ENCODE results near the gene BSG. TPM values are rescaled to one million over a fixed set of nuclear protein-coding genes. Genes with fewer than 3 reads are reported as not detected.
A peak's percentile ranks its signal among the peaks of the same experiment; 100 is the strongest.
"Not testable (repeated sequence)": the region's sequence is repeated elsewhere in the genome, so short reads cannot be mapped to it uniquely, and the experiment has no call there.

BSG gene
- total RNA-seq, 4 donors from 2014 or later = 303 to 400 (median 324) TPM

DNA sequence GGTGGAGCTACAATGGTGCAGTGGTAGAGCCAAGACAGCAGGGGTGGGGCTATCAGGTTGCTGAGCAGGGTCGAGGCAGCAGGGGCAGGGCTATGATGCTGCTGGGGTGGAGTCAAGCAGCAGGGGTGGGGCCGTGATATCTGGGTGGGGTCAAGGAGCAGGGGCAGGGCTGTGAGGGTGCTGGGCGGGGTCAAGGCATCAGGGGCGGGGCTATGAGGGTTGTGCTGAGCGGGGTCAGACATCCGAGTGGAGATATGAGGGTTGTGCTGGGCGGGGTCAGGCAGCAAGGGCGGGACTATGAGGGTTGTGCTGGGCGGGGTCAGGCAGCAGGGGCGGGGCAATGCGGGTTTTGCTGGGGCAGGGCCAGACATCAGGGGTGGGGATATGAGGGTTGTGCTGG, 32.0 kb downstream of the BSG start:
- 82 to 88% methylated on average over 11 of the region's 11 CpGs for WGBS, 2 donors
- no peaks in the 10 kb centered on the region for H3K36me3 ChIP-seq
- DNase-seq (ENCODE audit: low spot score in 2 of 2) = no peak
- H3K4me3 ChIP-seq = no peak overlapping the region
- no peak overlapping the region for H3K27ac ChIP-seq
- H3K9me3 ChIP-seq = peaks cover 0 to 10% (median 0%) of the 10 kb centered on the region in 4 donors
- TF ChIP-seq EP300 (IDR thresholded peaks at IDR 0.05) = no peak
- peaks cover 0 to 12% (median 3%) of the 10 kb centered on the region in 4 donors for H3K4me1 ChIP-seq
- no peaks in the 10 kb centered on the region for H3K27me3 ChIP-seq

DNA sequence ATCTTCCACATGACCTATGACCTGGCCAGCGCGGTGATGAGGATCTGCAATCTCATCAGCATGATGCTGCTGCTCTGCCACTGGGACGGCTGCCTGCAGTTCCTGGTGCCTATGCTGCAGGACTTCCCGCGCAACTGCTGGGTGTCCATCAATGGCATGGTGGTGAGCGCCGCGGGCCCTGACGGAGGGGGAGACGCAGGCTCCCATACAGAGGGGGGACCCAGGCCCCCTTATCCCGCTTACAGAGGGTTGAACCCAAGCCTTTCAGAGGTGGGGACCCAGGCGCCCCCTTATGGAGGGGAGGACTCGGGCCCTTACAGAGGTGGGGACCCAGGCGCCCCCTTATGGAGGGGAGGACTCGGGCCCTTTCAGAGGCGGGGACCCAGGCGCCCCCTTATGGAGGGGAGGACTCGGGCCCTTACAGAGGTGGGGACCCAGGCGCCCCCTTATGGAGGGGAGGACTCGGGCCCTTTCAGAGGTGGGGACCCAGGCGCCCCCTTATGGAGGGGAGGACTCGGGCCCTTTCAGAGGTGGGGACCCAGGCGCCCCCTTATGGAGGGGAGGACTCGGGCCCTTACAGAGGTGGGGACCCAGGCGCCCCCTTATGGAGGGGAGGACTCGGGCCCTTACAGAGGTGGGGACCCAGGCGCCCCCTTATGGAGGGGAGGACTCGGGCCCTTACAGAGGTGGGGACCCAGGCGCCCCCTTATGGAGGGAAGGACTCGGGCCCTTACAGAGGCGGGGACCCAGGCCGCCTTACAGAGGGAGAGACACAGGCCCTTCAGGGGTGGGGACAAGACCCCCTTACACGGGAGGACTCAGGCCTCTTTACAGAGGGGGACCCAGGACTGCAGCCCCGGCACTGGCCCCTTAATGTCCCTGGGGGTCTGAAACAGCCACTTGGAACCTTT, 32.9 kb downstream of the BSG start:
- 83 to 84% methylated on average over 11 to 21 of the region's 34 CpGs for WGBS, 2 donors

DNA sequence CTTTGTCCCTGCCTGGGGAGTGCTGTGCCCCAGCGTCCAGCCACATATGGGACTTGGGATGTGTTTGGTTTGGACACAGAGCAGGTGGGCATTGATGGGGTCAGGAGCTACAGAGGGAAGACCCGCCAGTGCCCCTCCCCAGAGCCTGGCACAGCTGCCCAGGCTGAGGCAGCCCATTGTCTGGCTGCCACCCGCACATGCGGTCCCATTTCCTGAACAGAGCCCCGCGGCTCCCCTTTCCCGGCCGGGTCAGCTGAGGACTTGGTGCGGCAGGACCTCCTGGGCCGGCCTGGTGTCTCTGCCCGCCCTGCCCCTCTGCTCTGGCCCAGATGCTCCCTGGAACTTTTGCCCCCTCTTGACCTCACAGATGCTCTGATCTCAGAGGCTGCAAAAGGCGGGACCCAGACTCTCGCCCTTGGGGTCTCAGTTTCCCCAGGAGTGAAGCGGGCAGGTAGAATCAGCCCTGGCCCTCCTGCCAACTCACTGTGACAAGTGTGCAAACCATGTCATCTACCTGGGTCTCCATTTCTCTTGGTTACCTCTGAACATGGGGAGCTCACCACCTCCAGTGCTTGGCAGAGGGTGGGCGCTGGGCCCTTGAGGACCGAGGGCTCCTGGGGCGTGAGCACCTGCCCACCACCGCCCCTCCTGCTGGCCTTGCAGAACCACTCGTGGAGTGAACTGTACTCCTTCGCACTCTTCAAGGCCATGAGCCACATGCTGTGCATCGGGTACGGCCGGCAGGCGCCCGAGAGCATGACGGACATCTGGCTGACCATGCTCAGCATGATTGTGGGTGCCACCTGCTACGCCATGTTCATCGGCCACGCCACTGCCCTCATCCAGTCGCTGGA, 35.1 kb downstream of the BSG start:
- H3K4me3 ChIP-seq = no peak overlapping the region
- TF ChIP-seq, protein P1, sequence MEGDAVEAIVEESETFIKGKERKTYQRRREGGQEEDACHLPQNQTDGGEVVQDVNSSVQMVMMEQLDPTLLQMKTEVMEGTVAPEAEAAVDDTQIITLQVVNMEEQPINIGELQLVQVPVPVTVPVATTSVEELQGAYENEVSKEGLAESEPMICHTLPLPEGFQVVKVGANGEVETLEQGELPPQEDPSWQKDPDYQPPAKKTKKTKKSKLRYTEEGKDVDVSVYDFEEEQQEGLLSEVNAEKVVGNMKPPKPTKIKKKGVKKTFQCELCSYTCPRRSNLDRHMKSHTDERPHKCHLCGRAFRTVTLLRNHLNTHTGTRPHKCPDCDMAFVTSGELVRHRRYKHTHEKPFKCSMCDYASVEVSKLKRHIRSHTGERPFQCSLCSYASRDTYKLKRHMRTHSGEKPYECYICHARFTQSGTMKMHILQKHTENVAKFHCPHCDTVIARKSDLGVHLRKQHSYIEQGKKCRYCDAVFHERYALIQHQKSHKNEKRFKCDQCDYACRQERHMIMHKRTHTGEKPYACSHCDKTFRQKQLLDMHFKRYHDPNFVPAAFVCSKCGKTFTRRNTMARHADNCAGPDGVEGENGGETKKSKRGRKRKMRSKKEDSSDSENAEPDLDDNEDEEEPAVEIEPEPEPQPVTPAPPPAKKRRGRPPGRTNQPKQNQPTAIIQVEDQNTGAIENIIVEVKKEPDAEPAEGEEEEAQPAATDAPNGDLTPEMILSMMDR (IDR thresholded peaks at IDR 0.05) = no peak
- TF ChIP-seq POLR2A (IDR thresholded peaks at IDR 0.05) = no peak
- TF ChIP-seq EP300 (IDR thresholded peaks at IDR 0.05) = no peak
- DNase-seq (ENCODE audit: low spot score in 2 of 2) = no peak
- H3K4me1 ChIP-seq = peaks cover 0 to 37% (median 22%) of the 10 kb centered on the region in 4 donors
- 83 to 96% methylated on average over 17 to 29 of the region's 30 CpGs for WGBS, 2 donors
- no peaks in the 10 kb centered on the region for H3K27me3 ChIP-seq
- no peaks in the 10 kb centered on the region for H3K36me3 ChIP-seq
- H3K27ac ChIP-seq = no peak overlapping the region
- H3K9me3 ChIP-seq = no peaks in the 10 kb centered on the region

More for the DNA sequence above, 32.9 kb downstream of the BSG start:
- H3K36me3 ChIP-seq; DNase-seq (ENCODE audit: low spot score in 2 of 2); H3K9me3 ChIP-seq; H3K27ac ChIP-seq; H3K27me3 ChIP-seq; H3K4me3 ChIP-seq: not testable (repeated sequence)
- peaks cover 0 to 22% (median 10%) of the 10 kb centered on the region in 4 donors for H3K4me1 ChIP-seq

DNA sequence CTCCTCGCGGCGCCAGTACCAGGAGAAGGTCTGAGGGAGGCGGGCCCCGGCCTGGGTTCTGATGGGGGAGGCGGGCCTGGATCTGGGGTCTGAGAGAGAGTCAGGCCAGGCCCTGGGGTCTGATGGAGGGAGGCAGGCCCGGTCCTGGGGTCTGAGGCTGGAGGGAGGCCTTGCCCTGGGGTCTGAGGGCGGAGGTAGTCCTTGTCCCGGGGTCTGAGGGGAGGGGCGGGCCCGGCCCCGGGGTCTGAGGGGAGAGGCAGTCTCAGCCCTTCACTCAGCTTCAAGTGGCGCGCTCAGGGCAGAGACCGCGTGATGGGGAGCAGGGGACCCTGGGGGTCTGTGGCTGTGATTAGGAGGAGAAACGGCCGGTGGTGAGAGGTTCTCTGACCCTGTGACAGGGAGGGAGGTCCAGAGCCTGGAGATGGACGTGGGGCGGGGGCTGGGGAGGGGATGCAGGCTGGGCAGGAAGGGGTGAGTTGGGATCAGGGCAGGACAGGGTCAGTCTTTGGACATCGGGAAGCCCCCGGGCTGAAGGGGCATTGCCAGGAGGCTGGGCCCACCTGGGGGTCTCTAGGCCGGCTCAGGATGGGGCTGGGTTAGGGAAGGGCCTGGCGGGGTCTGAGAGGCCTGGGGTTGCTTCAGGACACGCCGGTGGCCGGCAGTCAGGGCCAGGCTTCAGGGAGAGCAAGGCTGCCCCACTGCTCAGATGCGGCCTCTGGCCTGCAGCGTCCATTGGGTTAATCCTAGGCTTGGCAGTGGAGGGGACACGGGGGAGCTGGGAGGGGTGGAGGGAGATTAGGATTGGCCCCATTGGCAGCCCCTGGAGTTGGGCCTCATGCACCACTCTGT, 36.0 kb downstream of the BSG start:
- DNase-seq (ENCODE audit: low spot score in 2 of 2) = no peak
- Histone ChIP-seq H3K36me3 (no peaks in the 10 kb centered on the region), H3K4me1 (peaks cover 0 to 37% (median 22%) of the 10 kb centered on the region in 4 donors), H3K9me3 (no peaks in the 10 kb centered on the region), H3K27me3 (no peaks in the 10 kb centered on the region), H3K27ac (peak overlapping the region in 1 of 4 donors; percentile 84), H3K4me3 (no peak overlapping the region)
- TF ChIP-seq, protein P1 (IDR thresholded peaks at IDR 0.05) = no peak
- TF ChIP-seq POLR2A (IDR thresholded peaks at IDR 0.05) = no peak
- 69% methylated on average over 28 to 30 of the region's 30 CpGs for WGBS, 2 donors

DNA sequence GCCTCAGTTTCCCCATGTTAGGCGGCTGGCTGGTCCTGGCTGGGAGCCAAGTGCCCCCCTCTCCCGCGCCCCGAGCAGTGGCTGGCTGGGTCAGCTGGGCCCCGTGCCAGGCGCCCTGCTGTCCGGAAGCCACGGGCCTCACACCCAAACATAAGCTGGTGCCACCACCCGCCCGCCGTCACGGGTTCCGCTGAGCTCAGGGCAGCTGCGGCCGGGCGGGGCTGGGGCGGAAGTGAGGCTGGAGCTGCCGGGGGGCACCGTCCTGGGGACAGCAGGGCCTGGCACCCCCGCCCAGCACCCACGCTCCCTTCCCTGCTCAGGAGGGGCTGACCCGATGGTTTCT, 36.6 kb downstream of the BSG start:
- peak in 1 of 2 donors; percentile 17 for DNase-seq (ENCODE audit: low spot score in 2 of 2)
- H3K4me1 ChIP-seq = peaks cover 0 to 37% (median 22%) of the 10 kb centered on the region in 4 donors
- peak overlapping the region in 2 of 4 donors; percentile 64 to 84 for H3K27ac ChIP-seq
- H3K27me3 ChIP-seq = peaks cover 0 to under 1% of the 10 kb centered on the region in 2 donors
- no peak overlapping the region for H3K4me3 ChIP-seq
- WGBS, 2 donors = 44 to 62% methylated on average over 17 to 22 of the region's 22 CpGs
- no peaks in the 10 kb centered on the region for H3K9me3 ChIP-seq
- no peaks in the 10 kb centered on the region for H3K36me3 ChIP-seq
- TF ChIP-seq EP300 (IDR thresholded peaks at IDR 0.05) (peak; percentile 32 to 44), POLR2A (IDR thresholded peaks at IDR 0.05) (no peak)
